Progenitor cell of endocrine pancreas (in vitro differentiated cells): ENCODE measurements around the gene ZSWIM5. TPM values are rescaled to one million over a fixed set of nuclear protein-coding genes. Genes with fewer than 3 reads are reported as not detected.

Experiments
- total RNA-seq: library from RNA; stranded (reverse); gene quantifications from 2 replicates; pipeline ENCODE4 v1.2.1, GENCODE V29; 2021

The ZSWIM5 gene
- total RNA-seq, 1 donor from 2014 or later = 9.2 TPM

Other genes starting within 250 kb of the ZSWIM5 start
- 20.1 and 21.0 TPM in 2 replicates for gene EIF2B3, start 220.0 kb downstream of the ZSWIM5 start, total RNA-seq
- gene HECTD3, start 195.3 kb downstream of the ZSWIM5 start, total RNA-seq = 43.5 and 44.2 TPM in 2 replicates
- 61.5 and 64.4 TPM in 2 replicates for gene UROD, start 194.4 kb downstream of the ZSWIM5 start, total RNA-seq
- gene HPDL, start 120.3 kb upstream of the ZSWIM5 start, total RNA-seq = 2.4 and 3.6 TPM in 2 replicates
- gene TOE1, start 133.6 kb upstream of the ZSWIM5 start, total RNA-seq = 11.7 and 12.3 TPM in 2 replicates
- 52.3 and 59.3 TPM in 2 replicates for gene MUTYH, start 133.8 kb upstream of the ZSWIM5 start, total RNA-seq